Activated T-cell treated with anti-CD3 and anti-CD28 coated beads, Interleukin-2, amount 50 U/mL, for 48 hours (primary cell): Measurements from ENCODE around the gene COG2.
"Not testable (repeated sequence)": the region's sequence is repeated elsewhere in the genome, so short reads cannot be mapped to it uniquely, and the experiment has no call there.

Source experiments
- DNase-seq, 2 experiments: peaks; one replicate each; pipeline ENCODE4 v3.0.0-alpha.2; 2020

The COG2 gene

DNA sequence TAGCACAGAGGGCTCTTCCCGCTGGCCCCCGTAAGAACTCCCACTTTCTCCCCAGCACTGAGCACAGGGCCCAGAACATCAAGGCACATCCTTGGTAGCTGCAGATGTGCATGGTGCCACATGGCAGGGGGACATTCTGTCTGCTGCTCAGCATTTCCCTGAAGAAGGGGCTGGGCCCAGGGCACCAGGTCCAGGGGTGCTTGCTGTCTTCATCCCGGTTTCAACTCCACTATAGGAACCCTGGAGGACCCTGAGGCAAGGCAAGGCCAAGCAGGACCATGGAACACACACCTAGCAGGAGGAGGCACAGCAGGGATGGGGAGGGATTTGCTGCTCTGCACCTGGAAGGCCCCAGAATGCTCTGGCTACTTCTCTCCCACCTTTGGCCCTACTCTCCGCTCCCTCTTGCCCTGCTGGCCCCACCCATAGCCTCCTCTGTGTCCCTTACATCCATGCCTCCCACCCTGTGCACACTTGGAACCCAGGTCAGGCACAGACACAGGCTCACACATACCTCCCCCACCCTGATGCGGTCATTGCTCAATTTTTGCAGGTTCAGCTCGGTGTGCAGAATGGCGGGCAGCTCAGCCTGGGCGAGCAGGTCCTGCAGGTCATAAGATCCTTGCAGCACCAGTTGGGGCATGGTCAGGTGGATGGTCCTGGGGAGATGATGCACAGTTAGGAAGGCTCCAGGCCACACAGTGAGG, 61.6 kb downstream of the COG2 start:
- no peak for DNase-seq

DNA sequence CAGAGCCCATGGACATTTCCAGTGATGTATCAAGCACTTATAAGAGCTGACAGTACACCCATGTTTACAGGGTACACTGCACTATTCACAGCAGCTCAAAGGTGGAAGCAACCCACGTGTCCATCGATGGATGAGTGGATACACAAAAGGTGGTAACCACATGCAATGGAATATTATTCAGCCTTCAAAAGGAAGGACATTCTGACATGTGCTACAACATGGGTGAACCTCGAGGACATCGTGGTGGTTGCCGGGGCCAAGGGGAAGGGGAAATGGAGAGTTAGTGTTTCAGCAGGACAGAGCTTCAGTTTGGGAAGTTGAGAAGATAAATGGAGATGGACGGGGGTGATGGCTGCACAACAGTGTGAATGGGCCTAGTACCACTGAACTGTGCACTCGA, 62.5 kb downstream of the COG2 start:
- DNase-seq = no peak

DNA sequence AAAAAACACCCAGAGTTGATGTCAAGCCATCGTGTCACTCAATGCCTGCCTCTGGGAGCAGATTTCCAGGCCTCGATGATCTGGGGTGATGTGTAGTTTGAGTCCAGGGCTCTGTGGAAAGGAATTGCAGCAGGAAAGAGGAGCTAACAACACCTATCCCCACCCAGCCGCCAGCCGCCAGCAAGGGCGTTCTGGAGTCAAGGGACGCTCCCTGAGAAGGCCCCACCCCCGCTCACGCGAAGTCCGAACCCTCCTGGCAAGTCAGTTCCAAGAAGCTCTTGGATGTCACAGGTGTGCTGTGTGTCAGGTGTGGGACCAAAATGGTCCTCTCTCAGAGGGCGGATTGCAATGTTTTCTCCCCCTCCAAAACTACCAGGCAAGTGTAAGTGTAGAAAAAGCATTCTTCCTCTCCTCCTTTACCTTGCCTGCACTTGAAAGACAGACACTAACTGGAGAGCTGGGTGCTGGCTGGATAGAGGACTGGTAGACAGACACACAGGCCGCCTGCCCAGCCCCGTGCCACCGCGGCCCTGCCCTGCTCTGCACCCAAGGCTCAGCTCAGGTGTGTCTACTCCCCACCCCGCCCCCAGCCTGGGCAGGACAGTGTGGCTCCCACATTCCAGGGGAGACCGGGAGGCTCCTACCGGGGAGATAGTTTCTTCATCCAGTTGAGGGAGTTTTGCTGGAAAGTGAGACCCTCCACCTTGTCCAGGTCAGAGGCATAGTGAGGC, 63.2 kb downstream of the COG2 start:
- no peak for DNase-seq

DNA sequence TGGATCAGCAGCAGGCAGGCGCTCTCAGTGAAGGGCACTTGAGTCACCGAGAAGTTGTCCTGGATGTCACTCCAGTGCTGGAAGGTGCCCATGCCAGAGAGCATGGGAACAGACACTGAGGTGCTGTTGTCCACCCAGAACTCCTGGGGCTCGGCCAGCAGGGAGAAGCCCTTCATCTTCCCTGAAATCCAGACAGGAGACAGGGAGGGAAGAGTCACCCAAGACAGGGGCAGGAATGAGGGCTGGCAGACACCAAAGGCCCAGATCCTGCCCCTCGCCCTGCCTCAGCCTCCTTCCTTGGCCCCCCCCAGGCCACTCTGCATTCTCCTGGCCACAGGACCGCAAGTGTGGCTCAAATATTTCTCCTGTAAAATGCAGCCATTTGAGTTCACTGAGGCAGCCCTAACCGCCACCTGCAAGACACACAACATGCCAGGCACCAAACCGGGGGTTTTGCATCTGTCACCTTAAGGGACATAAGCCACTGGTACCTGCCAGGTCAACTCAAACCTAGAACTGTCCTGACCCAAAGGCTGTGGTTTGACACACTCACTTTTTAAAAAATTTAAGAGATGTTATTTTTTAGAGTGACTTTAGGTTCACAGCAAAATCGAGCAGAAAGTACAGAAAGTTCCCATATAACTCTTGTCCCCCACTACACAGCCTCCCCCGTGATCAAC, 63.9 kb downstream of the COG2 start:
- DNase-seq = no peak

DNA sequence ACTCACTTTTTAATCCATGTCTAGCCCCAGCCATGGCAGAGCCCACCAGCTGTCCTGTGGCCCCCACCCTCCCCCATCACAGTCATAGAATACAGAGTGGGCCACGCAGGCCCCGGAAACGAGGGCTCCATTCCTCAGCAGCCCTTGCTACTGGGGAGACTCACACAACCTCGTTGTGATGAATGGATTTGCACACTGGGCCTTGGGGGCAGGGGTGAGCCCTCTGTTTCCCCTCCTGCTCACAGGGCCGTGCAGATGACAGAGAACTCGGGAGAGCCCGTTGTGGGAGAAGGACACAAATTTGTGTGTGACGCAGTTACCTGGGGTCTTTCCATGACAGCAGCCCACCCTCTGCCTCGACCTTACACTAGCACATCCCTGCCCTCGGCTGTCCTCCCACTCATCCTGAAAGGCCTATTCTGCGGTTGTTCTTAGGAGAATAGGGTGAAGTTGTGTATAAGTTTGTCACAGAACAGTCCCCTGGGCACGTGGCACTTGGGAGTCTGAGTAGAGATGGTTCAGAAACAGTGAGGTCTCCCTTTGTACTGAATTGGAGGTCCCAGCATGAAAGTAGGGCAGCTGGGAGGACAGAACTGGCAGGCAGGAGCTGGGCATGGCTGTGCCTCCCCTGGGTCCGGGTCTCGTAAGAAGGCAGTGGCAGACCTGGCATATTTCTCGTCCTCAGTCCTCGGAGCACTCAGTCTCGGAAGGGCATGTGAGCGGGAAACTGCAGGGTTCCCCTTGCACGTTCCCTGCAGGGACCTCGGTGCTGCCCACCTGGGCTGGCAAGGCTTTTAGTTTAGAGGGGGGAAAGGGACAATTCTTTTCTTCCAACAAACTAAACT, 64.8 kb downstream of the COG2 start:
- no peak for DNase-seq

DNA sequence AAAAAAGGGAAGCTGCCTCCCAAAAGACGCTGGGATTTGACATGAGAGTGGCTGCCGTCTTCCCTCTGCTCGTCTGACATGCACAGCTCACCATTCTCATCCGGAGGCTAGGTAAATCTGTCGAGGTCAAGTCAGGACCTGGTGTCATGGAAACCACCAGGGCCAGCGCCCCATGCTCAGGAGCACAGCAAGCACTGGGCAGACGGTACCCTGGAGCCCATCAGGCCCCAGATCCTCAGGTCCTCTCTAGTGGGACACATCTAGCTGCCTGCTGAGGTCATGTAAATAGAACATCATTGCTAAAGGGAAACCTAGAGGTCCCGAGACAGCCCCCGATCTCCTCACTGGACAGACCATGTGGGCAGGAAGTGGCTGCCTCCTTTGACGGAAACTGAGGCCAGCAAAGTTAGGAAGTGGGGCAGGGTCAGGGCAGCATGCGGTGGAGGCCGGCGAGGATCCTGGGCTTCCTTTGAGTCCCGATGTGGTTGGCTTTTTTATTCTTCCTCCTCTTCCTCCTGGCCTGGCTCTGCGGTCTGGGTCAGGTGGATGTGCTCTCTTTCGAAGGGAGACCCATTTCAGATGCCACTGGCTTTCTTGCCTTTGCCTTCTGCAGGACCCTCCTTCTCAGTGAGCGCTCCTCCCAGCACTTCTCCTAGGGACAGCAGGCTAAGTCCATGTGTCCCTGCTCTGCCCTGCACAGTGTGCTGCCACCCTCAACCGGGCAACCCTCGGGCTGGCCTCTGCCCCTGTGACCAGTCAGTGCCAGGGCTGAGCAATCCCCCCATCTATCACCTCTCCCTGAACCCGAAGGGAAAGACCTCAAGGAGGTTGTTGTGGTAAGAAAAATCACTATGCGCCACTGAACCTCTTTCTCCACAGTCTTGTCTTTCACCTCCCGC, 65.7 kb downstream of the COG2 start:
- no peak for DNase-seq

DNA sequence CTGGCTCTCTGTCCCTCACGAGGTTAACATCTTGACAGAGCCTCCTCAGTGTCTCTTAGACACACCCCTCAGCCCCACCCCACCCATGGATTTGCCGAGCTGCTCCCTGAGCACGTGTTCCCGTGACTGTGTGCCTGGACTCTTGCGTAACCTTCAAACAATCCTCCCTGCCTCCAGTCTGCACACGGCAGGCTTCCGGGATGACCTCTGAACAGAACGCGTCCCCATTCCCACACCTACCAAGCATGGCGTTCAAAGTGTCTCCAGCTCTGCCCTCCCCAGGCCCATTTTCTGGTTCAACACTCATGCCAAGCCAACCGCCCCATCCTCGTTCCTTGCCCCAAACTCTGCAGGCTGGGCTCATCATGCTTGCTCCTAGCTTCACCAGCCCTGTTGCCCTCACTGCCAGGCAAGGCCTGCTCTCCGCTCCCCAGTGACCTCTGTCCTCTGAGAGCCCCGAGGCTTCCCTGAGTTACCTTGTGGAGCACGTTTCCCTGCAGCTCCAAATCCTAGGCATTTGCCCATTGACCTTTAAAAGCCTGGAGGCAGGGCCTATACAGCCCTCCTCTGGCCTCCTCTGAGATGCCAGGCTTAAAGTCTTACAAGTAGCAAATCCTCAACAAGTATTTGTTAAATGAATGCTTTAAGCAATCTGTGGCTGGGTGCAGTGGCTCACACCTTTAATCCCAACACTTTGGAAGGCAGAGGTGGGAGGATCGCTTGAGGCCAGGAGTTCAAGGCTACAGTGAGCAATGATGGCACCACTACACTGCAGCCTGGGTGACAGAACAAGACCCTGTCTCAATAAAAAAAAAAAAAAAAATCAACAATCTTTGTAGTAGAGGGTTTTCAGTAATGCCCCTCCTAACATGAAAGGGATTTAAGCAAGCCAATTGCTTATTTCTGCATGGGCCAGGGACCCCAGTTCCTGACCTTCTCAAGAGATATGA, 66.6 kb downstream of the COG2 start:
- no peak for DNase-seq

DNA sequence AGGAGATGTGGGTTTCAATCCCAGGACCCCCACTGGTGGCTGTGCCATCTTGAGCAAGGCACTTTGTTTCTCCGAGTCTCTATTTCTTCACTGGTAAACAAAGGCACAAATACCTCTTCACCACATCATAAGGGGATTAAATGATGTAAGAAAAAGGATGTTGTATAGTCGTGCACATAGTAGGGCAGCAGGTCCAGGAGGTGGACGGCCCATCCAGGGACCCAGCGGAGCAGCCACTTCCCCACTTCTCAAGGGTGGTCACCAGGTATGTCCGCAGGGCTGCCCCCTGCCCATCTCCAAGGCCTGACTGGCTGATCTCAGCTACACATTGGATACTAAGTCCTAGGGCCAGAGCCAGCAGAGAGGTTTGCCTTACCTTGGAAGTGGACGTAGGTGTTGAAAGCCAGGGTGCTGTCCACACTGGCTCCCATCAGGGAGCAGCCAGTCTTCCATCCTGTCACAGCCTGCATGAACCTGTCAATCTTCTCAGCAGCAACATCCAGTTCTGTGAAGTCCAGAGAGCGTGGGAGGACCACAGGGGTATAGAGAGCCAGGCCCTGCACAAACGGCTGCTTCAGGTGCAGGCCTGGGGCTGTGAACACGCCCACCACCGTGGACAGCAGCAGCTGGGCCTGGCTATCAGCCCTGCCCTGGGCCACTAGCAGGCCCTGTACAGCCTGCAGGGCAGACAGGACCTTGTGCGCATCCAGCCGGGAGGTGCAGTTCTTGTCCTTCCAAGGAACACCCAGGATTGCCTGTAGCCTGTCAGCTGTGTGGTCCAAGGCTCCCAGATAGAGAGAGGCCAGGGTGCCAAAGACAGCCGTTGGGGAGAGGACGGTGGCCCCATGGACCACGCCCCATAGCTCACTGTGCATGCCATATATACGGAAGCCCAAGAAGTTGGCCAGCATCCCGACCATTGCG, 67.6 kb downstream of the COG2 start:
- no peak for DNase-seq

DNA sequence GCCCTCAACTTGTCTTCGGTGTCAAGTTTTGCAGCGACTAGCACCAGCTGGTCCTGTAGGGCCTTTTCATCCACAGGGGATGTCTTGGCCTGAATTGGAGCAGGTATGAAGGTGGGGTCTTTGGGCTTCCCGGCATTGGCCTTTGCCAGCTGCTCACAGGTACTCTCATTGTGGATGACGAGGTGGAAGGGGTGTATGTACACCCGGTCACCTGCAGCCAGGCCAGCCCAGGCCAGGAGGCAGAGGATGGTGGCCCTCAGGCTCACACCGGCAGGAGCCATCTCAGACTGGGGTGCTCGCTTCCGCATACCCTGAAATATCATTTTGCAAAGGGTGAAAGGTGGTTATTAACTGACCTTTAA, 68.2 kb downstream of the COG2 start:
- no peak for DNase-seq

DNA sequence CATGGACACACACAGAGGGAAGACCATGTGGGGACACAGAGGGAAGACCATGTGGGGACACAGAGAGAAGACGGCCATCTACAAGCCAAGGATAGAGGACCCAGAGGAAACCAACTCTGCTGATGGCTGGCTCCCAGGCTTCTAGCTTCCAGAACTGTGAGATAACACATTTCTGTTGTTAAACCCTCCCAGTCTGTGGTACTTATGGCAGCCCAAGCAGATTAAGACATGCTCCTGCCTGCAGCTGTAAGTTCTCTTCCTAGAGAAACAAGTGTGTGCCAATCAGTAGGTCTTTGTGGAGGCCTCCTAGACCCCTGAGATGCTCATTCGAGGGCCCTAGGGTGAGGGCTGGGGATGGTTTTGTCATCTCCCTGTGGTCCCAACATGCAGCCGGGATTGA, 69.0 kb downstream of the COG2 start:
- no peak for DNase-seq

DNA sequence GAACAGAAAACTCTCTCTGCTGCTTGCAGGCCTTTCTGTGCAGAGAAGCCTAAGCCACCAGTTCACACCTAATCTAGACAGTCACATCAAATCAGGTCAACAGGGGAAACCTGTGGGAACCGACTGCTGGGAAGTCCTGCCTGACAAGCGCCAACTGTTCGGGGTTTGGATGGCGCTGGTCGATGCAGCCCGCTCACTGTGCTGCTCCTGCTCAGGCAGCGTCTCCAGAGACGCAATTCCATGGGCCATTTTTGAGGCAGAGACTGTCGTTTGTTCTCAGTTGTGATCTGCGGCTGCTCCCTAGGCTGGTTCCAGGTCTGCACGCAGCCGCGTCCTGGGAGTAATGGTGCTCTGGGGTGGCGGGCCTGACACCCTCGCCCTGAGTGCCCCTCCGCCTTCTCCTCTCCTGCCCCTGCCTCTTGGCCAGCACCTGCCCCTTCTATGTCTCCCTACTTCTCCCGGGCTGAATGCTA, 70.2 kb downstream of the COG2 start:
- DNase-seq = no peak

DNA sequence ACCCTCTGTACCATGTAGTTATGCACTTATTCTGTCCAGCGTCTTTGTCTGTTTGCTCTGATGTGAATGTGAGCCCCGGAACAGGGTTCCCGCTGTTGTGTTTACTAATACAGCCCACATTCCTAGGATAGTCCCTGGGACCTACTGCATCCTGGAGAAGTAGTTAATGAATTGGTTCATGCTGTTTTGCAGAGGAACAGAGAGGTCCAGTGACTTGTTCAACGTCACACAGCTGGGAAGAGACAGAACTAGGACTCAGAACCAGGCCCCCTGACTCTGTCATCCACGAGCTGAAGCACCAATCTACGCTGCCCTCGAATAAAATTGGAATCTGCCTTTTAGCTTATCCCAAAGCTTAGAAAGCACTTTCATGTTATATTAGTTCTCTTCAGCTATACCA, 70.9 kb downstream of the COG2 start:
- no peak for DNase-seq

DNA sequence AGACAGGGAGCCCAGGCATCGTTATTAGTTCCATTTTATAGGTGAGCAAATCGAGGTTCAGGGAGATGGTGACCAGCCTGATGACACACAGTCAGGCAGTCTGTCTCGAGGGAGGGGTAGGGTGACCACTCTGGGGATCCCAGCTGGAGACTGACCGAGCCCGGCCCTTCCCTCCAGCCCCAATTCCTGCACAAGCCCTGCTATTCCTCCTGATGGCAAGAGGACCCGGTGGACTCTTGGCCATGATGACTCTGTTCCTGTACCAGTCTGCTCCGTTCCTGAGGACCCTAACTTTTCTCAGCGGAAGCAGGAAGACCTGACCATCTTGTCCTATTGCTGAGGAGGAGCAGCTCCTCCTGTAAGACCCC, 71.2 kb downstream of the COG2 start:
- no peak for DNase-seq

DNA sequence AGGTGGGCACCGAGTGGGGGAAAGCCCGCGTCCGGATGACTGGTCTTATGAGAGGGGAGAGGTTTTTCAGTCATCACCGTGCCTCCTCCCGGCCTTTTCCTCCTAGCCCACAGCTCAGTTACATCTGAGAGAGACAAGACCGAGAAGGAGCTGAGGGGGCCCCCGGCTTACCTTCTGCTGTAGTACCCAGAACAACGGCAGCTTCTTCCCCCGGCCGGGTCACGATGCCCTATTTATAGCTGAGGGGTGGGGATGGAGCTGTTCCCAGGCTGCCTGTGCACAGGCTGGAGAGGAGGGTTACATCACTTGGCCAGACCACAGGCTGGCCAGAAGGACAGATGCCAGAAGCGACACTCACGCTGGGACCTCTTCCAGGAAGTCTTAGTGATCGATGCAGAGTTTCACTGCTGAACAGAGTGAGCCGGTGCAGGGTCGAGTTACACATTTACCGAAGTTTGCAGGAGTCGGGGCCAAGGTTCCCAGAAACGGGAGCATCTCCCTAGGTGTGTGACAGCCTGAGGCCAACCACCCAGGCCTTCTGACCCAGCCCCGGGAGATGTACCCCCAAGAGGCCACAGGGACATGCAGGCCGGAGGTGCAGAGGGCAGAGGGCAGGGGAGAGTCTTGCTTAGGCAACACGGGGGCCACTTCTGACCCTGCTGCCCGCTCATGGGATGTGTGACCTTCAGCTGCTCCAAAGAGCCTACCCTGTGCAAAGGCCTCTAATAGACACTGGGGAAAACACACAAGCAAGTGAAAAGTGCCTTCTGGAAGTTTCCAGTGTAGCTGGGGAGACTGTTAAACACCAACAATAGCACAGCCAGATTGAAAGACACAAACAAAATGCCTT, 71.9 kb downstream of the COG2 start, which contains the start of gene AGT:
Gene AGT (minus strand): TSS at position 208 of the 850 bp plus-strand sequence. CDS start 3,299 bp downstream, outside the sequence.
- DNase-seq = no peak

DNA sequence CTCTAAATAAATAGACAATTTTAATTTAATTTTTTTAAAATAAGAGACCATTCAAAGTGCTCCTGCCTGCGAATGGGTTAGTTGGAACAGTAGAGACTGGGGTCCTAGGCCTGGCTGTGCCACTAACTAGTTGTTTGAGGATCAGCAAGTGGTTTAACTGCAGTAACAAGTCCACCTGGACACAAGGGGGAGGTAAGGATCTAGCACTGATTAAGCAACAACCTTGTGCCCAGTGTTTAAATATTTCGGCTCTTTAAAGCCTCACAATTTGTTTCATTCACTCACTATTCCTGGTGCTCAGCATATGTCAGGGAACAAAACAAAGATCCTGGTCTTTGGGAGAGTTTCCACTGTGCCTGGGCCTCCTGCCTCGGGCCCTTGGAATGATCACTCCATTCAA, 73.2 kb downstream of the COG2 start:
- DNase-seq = no peak

DNA sequence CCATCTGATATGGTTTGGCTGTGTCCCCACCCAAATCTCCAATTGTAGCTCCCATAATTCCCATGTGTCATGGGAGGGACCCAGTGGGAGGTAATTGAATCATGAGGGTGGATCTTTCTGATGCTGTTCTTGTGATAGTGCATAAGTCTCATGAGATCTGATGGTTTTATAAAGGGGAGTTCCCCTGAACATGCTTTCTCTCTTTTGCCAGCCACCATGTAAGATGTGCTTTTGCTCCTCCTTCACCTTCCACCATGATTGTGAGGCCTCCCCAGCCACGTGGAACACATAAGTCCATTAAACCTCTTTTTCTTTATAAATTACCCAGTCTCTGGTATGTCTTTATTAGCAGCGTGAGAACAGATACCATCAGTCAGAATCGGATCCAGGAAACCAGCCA, 74.2 kb downstream of the COG2 start:
- not testable (repeated sequence) for DNase-seq

DNA sequence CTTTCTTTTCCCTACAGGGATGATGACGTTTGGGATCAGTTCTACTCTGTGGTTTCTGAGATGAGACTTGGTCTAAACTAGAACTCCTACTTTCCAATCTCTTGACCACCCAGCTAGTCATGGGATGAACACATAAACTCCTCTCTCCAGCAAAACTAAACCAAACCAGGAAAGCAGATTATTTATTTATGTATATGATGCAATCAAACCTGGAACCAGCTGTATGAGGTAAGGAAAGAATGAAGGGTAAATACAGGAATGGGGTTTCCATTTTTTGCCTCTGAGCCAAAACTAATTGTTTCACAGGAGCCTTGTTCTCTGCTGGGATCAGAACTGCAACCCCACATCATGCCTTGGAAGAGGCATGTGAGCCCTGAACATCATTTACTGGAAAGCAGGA, 75.0 kb downstream of the COG2 start:
- DNase-seq = no peak

DNA sequence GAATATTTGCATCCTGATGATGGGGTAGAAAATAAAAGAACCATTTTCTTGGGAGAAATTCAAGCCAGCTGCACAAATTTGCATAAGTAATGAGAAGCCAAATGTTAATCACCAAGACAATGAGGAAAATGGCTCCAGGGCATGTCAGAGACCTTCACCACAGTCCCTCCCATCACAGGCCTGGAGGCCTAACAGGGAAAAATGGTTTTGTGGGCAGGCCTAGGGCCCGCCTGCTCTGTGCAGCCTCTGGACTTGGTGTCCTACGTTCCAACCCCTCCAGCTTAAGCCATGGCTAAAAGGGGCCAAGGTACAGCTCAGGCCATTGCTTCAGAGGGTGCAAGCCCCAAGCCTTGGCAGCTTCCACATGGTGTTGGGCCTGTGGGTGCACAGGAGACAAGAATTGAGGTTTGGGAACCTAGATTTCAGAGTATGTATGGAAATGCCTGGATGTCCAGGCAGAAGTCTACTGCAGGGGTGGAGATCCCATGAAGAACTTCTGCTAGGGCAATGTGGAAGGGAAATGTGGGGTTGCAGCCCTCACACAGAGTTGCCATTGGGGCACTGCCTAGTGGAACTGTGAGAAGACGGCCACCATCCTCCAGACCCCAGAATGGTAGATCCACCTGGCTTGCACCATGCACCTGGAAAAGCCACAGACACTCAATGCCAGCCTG, 79.7 kb downstream of the COG2 start:
- DNase-seq = not testable (repeated sequence)
